HL-60 (cell line): ENCODE measurements around the gene KATNAL2.

Source experiments
- POLR2AphosphoS5 ChIP-seq: IDR thresholded peaks from 2 replicates; pipeline ENCODE4 v1.6.1; 2012; ENCODE audit warnings: low read depth
- REST ChIP-seq: IDR thresholded peaks from 2 replicates; pipeline ENCODE4 v1.6.1; 2012; ENCODE audit warnings: low read depth; ENCODE audit not compliant: insufficient replicate concordance
- TF ChIP-seq, protein P1 (sequence below): IDR thresholded peaks from one replicate; pipeline ENCODE4 v1.5.1; 2011; ENCODE audit warnings: low read length, control low read depth, inconsistent platforms; ENCODE audit not compliant: insufficient read depth

- TF ChIP-seq, protein P1, sequence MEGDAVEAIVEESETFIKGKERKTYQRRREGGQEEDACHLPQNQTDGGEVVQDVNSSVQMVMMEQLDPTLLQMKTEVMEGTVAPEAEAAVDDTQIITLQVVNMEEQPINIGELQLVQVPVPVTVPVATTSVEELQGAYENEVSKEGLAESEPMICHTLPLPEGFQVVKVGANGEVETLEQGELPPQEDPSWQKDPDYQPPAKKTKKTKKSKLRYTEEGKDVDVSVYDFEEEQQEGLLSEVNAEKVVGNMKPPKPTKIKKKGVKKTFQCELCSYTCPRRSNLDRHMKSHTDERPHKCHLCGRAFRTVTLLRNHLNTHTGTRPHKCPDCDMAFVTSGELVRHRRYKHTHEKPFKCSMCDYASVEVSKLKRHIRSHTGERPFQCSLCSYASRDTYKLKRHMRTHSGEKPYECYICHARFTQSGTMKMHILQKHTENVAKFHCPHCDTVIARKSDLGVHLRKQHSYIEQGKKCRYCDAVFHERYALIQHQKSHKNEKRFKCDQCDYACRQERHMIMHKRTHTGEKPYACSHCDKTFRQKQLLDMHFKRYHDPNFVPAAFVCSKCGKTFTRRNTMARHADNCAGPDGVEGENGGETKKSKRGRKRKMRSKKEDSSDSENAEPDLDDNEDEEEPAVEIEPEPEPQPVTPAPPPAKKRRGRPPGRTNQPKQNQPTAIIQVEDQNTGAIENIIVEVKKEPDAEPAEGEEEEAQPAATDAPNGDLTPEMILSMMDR: no peak
- TF ChIP-seq POLR2AphosphoS5 (no peak), REST (no peak)
Observed at GRCh38 chr18:47054369-47054768, 137.0 kb downstream of the KATNAL2 start.
